GM23338 (cell line): ENCODE results near the gene GNG12. TPM values are rescaled to one million over a fixed set of nuclear protein-coding genes. Genes with fewer than 3 reads are reported as not detected.

Source experiments
- ATAC-seq: fragments of 200-7000 bp; cut with Tn5 transposase; 3 replicates; pipeline ENCODE4 v1.9.1; 2020
- DNase-seq: peaks from one replicate; pipeline ENCODE4 v3.0.0-alpha.2; 2015; ENCODE audit warnings: low spot score
- H2AFZ ChIP-seq: fragments of 200-600 bp; sonication (generic); 2 replicates; pipeline ENCODE4 v1.8.0; 2016; ENCODE audit warnings: antibody characterized with exemption, mild to moderate bottlenecking, moderate library complexity
- H3F3A ChIP-seq: fragments of 200-600 bp; sonication (generic); replicated peaks from 2 replicates; pipeline ENCODE4 v1.8.0; 2017; ENCODE audit warnings: antibody characterized with exemption, mixed run types, low read depth
- H3K27ac ChIP-seq: fragments of 200-600 bp; sonication (generic); 2 replicates; pipeline ENCODE4 v1.6.1; 2016; ENCODE audit warnings: low read depth
- H3K27me3 ChIP-seq: fragments of 200-600 bp; sonication (generic); 2 replicates; pipeline ENCODE4 v1.8.0; 2016; ENCODE audit warnings: mild to moderate bottlenecking, mixed run types, moderate library complexity; ENCODE audit not compliant: insufficient read depth
- H3K36me3 ChIP-seq: fragments of 200-600 bp; sonication (generic); 2 replicates; pipeline ENCODE4 v1.8.0; 2016; ENCODE audit warnings: mild to moderate bottlenecking; ENCODE audit not compliant: insufficient read depth
- H3K4me1 ChIP-seq: fragments of 200-600 bp; sonication (generic); 2 replicates; pipeline ENCODE4 v1.8.0; 2016; ENCODE audit warnings: mild to moderate bottlenecking, moderate library complexity; ENCODE audit not compliant: insufficient read depth
- H3K4me2 ChIP-seq: fragments of 200-600 bp; sonication (generic); 2 replicates; pipeline ENCODE4 v1.7.1; 2017; ENCODE audit warnings: mixed run types
- H3K4me3 ChIP-seq: fragments of 200-600 bp; sonication (generic); 2 replicates; pipeline ENCODE4 v1.6.1; 2016; ENCODE audit warnings: mixed run types
- H3K79me2 ChIP-seq: fragments of 200-600 bp; sonication (generic); replicated peaks from 2 replicates; pipeline ENCODE4 v1.8.0; 2017; ENCODE audit warnings: mild to moderate bottlenecking; ENCODE audit not compliant: insufficient read depth
- H3K9me2 ChIP-seq: fragments of 200-600 bp; sonication (generic); 2 replicates; pipeline ENCODE4 v1.8.0; 2017; ENCODE audit not compliant: insufficient read depth
- H4K20me1 ChIP-seq: fragments of 200-600 bp; sonication (generic); replicated peaks from 2 replicates; pipeline ENCODE4 v1.8.0; 2017; ENCODE audit warnings: mild to moderate bottlenecking; ENCODE audit not compliant: insufficient read depth
- H3K27ac Mint-ChIP-seq: 2 replicates; pipeline ENCODE4 v1.8.0; 2020; ENCODE audit warnings: inconsistent platforms, mild to moderate bottlenecking, moderate library complexity, mixed read lengths
- H3K27me3 Mint-ChIP-seq: 3 replicates; pipeline ENCODE4 v1.8.0; 2022; ENCODE audit warnings: low read depth, mild to moderate bottlenecking, moderate library complexity, mixed read lengths, inconsistent platforms; ENCODE audit not compliant: insufficient read depth, poor library complexity
- H3K36me3 Mint-ChIP-seq: 3 replicates; pipeline ENCODE4 v1.8.0; 2021; ENCODE audit warnings: low read depth, mild to moderate bottlenecking, inconsistent platforms, moderate library complexity, mixed read lengths
- H3K4me1 Mint-ChIP-seq: 3 replicates; pipeline ENCODE4 v1.8.0; 2020; ENCODE audit warnings: mild to moderate bottlenecking, inconsistent platforms, mixed read lengths
- H3K4me3 Mint-ChIP-seq: 3 replicates; pipeline ENCODE4 v1.8.0; 2021; ENCODE audit warnings: moderate library complexity, mild to moderate bottlenecking, inconsistent platforms, mixed read lengths
- H3K9me3 Mint-ChIP-seq: 3 replicates; pipeline ENCODE4 v1.8.0; 2020; ENCODE audit warnings: moderate library complexity, mild to moderate bottlenecking, inconsistent platforms, mixed read lengths
- CREB1 ChIP-seq: fragments of 250-450 bp; sonication (Bioruptor Pico); IDR thresholded peaks from 2 replicates; pipeline ENCODE4 v1.5.0; 2020; ENCODE audit warnings: low read depth, mild to moderate bottlenecking, moderate library complexity
- EZH2 ChIP-seq: fragments of 200-600 bp; sonication (generic); IDR thresholded peaks from one replicate; pipeline ENCODE4 v1.8.0; 2017; ENCODE audit warnings: antibody characterized with exemption, mild to moderate bottlenecking, low read depth; ENCODE audit not compliant: unreplicated experiment
- EZH2phosphoT487 ChIP-seq: fragments of 200-600 bp; sonication (generic); IDR thresholded peaks from one replicate; pipeline ENCODE4 v1.8.1; 2018; ENCODE audit warnings: antibody characterized with exemption; ENCODE audit not compliant: unreplicated experiment
- JUNB ChIP-seq: IDR thresholded peaks from one replicate; pipeline ENCODE4 v1.6.1; 2016; ENCODE audit warnings: antibody characterized with exemption; ENCODE audit not compliant: unreplicated experiment
- NANOG ChIP-seq: IDR thresholded peaks from 2 replicates; pipeline ENCODE4 v1.6.1; 2016; ENCODE audit warnings: antibody characterized with exemption, borderline replicate concordance
- POLR2AphosphoS5 ChIP-seq: IDR thresholded peaks from 2 replicates; pipeline ENCODE4 v1.6.1; 2016; ENCODE audit warnings: antibody characterized with exemption, low read depth
- STAT1 ChIP-seq: IDR thresholded peaks from one replicate; pipeline ENCODE4 v1.6.1; 2016; ENCODE audit warnings: antibody characterized with exemption; ENCODE audit not compliant: unreplicated experiment
- ZNF114 ChIP-seq: fragments of 250-450 bp; sonication (Bioruptor Pico); IDR thresholded peaks from 2 replicates; pipeline ENCODE4 v1.5.0; 2020; ENCODE audit warnings: mild to moderate bottlenecking, moderate library complexity
- ZNF331 ChIP-seq: fragments of 250-450 bp; sonication (Bioruptor Pico); IDR thresholded peaks from 2 replicates; pipeline ENCODE4 v1.5.0; 2020; ENCODE audit warnings: low read depth, mild to moderate bottlenecking, moderate library complexity
- polyA plus RNA-seq: library from polyadenylated mRNA; unstranded; fragments of >200 nt; fragmentation: Nextera tagmentation; extraction: Ambion mirVana; gene quantifications from 2 replicates; pipeline ENCODE4 v1.2.1, GENCODE V29; 2016
- total RNA-seq: library from RNA; depleted of rRNA; stranded (reverse); fragments of >200 nt; shearing (Covaris generic); gene quantifications from 2 replicates; pipeline ENCODE4 v1.2.3, GENCODE V29; 2014
- TF ChIP-seq, protein P1 (sequence below): fragments of 250-450 bp; sonication (Bioruptor Pico); IDR thresholded peaks from 2 replicates; pipeline ENCODE4 v1.5.0; 2020; ENCODE audit warnings: mild to moderate bottlenecking, moderate library complexity
- TF ChIP-seq, protein P2 (sequence below), 2 experiments: fragments of 200-600 bp in 1 of 2; sonication (generic) in 1 of 2; conservative IDR thresholded peaks; 2 replicates each; pipeline versions ENCODE4 v1.5.1 to v1.6.1; 2016 to 2017; ENCODE audit warnings: antibody characterized with exemption in 2 of 2, low read depth in 2 of 2, mild to moderate bottlenecking in 2 of 2, moderate library complexity in 1 of 2
- TF ChIP-seq, protein P3 (sequence below): IDR thresholded peaks from one replicate; pipeline ENCODE4 v1.6.1; 2018; ENCODE audit warnings: antibody characterized with exemption; ENCODE audit not compliant: unreplicated experiment
- TF ChIP-seq, protein P4 (sequence below): IDR thresholded peaks from 2 replicates; pipeline ENCODE4 v1.6.1; 2016; ENCODE audit warnings: antibody characterized with exemption

GNG12 gene
- total and polyA plus RNA-seq, 2 experiments from 2014 or later, result 13.4 to 33.0 TPM

DNA sequence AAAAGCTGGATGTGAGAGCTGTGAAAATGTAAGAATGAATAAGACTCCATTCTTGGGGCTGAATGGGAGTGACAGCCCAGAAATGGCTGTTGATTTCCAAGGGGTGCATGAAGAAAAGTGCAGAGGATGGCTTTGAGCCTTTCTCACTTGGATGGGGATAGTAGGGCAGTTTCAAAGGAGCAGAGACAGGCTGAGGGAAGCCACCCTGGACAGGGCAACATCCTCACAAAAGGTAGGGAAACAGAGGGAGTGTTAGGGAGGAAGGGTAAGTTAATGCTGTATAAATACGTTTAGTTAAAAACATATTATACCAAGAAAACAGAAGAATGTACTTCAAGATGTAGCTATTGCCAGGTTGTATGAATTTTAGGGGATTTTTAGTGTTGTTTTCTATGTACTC lies 110.1 kb downstream of the GNG12 start:
- H2AFZ ChIP-seq, result no peak overlapping the region
- H3K4me1 ChIP-seq, result peaks cover 19% of the 10 kb centered on the region
- no peak overlapping the region for H3K4me3 ChIP-seq
- no peaks in the 10 kb centered on the region for H3F3A ChIP-seq
- ATAC-seq (peak; percentile 27; the same call in 1 of the 3 replicates), DNase-seq (no peak)
- no peaks in the 10 kb centered on the region for H3K27me3 Mint-ChIP-seq
- H3K9me3 Mint-ChIP-seq, result no peaks in the 10 kb centered on the region
- no peaks in the 10 kb centered on the region for H3K27me3 ChIP-seq
- H3K36me3 ChIP-seq, result no peaks in the 10 kb centered on the region
- H4K20me1 ChIP-seq, result no peaks in the 10 kb centered on the region; the same call in 1 of the 2 replicates
- no peaks in the 10 kb centered on the region for H3K36me3 Mint-ChIP-seq
- H3K4me1 Mint-ChIP-seq, result peaks cover 13% of the 10 kb centered on the region; the same call in 2 of the 3 replicates
- no peaks in the 10 kb centered on the region for H3K79me2 ChIP-seq
- H3K27ac Mint-ChIP-seq, result no peak overlapping the region
- no peak overlapping the region for H3K27ac ChIP-seq
- no peak overlapping the region for H3K4me3 Mint-ChIP-seq
- TF ChIP-seq JUNB, result no peak
- TF ChIP-seq CREB1 (CRISPR knock-in tag), result no peak
- TF ChIP-seq, protein P1, sequence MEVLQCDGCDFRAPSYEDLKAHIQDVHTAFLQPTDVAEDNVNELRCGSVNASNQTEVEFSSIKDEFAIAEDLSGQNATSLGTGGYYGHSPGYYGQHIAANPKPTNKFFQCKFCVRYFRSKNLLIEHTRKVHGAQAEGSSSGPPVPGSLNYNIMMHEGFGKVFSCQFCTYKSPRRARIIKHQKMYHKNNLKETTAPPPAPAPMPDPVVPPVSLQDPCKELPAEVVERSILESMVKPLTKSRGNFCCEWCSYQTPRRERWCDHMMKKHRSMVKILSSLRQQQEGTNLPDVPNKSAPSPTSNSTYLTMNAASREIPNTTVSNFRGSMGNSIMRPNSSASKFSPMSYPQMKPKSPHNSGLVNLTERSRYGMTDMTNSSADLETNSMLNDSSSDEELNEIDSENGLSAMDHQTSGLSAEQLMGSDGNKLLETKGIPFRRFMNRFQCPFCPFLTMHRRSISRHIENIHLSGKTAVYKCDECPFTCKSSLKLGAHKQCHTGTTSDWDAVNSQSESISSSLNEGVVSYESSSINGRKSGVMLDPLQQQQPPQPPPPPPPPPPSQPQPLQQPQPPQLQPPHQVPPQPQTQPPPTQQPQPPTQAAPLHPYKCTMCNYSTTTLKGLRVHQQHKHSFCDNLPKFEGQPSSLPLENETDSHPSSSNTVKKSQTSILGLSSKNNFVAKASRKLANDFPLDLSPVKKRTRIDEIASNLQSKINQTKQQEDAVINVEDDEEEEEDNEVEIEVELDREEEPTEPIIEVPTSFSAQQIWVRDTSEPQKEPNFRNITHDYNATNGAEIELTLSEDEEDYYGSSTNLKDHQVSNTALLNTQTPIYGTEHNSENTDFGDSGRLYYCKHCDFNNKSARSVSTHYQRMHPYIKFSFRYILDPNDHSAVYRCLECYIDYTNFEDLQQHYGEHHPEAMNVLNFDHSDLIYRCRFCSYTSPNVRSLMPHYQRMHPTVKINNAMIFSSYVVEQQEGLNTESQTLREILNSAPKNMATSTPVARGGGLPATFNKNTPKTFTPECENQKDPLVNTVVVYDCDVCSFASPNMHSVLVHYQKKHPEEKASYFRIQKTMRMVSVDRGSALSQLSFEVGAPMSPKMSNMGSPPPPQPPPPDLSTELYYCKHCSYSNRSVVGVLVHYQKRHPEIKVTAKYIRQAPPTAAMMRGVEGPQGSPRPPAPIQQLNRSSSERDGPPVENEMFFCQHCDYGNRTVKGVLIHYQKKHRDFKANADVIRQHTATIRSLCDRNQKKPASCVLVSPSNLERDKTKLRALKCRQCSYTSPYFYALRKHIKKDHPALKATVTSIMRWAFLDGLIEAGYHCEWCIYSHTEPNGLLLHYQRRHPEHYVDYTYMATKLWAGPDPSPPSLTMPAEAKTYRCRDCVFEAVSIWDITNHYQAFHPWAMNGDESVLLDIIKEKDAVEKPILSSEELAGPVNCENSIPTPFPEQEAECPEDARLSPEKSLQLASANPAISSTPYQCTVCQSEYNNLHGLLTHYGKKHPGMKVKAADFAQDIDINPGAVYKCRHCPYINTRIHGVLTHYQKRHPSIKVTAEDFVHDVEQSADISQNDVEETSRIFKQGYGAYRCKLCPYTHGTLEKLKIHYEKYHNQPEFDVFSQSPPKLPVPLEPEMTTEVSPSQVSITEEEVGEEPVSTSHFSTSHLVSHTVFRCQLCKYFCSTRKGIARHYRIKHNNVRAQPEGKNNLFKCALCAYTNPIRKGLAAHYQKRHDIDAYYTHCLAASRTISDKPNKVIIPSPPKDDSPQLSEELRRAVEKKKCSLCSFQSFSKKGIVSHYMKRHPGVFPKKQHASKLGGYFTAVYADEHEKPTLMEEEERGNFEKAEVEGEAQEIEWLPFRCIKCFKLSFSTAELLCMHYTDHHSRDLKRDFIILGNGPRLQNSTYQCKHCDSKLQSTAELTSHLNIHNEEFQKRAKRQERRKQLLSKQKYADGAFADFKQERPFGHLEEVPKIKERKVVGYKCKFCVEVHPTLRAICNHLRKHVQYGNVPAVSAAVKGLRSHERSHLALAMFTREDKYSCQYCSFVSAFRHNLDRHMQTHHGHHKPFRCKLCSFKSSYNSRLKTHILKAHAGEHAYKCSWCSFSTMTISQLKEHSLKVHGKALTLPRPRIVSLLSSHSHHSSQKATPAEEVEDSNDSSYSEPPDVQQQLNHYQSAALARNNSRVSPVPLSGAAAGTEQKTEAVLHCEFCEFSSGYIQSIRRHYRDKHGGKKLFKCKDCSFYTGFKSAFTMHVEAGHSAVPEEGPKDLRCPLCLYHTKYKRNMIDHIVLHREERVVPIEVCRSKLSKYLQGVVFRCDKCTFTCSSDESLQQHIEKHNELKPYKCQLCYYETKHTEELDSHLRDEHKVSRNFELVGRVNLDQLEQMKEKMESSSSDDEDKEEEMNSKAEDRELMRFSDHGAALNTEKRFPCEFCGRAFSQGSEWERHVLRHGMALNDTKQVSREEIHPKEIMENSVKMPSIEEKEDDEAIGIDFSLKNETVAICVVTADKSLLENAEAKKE (CRISPR knock-in tag), result no peak
- TF ChIP-seq, protein P2, sequence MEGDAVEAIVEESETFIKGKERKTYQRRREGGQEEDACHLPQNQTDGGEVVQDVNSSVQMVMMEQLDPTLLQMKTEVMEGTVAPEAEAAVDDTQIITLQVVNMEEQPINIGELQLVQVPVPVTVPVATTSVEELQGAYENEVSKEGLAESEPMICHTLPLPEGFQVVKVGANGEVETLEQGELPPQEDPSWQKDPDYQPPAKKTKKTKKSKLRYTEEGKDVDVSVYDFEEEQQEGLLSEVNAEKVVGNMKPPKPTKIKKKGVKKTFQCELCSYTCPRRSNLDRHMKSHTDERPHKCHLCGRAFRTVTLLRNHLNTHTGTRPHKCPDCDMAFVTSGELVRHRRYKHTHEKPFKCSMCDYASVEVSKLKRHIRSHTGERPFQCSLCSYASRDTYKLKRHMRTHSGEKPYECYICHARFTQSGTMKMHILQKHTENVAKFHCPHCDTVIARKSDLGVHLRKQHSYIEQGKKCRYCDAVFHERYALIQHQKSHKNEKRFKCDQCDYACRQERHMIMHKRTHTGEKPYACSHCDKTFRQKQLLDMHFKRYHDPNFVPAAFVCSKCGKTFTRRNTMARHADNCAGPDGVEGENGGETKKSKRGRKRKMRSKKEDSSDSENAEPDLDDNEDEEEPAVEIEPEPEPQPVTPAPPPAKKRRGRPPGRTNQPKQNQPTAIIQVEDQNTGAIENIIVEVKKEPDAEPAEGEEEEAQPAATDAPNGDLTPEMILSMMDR (conservative IDR thresholded peaks at IDR 0.05; ENCODE audit: low read depth in 2 of 2), result no peak
- no peak for TF ChIP-seq NANOG
- TF ChIP-seq, protein P3, sequence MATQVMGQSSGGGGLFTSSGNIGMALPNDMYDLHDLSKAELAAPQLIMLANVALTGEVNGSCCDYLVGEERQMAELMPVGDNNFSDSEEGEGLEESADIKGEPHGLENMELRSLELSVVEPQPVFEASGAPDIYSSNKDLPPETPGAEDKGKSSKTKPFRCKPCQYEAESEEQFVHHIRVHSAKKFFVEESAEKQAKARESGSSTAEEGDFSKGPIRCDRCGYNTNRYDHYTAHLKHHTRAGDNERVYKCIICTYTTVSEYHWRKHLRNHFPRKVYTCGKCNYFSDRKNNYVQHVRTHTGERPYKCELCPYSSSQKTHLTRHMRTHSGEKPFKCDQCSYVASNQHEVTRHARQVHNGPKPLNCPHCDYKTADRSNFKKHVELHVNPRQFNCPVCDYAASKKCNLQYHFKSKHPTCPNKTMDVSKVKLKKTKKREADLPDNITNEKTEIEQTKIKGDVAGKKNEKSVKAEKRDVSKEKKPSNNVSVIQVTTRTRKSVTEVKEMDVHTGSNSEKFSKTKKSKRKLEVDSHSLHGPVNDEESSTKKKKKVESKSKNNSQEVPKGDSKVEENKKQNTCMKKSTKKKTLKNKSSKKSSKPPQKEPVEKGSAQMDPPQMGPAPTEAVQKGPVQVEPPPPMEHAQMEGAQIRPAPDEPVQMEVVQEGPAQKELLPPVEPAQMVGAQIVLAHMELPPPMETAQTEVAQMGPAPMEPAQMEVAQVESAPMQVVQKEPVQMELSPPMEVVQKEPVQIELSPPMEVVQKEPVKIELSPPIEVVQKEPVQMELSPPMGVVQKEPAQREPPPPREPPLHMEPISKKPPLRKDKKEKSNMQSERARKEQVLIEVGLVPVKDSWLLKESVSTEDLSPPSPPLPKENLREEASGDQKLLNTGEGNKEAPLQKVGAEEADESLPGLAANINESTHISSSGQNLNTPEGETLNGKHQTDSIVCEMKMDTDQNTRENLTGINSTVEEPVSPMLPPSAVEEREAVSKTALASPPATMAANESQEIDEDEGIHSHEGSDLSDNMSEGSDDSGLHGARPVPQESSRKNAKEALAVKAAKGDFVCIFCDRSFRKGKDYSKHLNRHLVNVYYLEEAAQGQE, result no peak
- TF ChIP-seq STAT1, result no peak
- TF ChIP-seq ZNF114, result no peak
- TF ChIP-seq, protein P4, sequence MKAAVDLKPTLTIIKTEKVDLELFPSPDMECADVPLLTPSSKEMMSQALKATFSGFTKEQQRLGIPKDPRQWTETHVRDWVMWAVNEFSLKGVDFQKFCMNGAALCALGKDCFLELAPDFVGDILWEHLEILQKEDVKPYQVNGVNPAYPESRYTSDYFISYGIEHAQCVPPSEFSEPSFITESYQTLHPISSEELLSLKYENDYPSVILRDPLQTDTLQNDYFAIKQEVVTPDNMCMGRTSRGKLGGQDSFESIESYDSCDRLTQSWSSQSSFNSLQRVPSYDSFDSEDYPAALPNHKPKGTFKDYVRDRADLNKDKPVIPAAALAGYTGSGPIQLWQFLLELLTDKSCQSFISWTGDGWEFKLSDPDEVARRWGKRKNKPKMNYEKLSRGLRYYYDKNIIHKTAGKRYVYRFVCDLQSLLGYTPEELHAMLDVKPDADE, result no peak
- no peak for TF ChIP-seq EZH2
- no peak for TF ChIP-seq POLR2AphosphoS5
- TF ChIP-seq EZH2phosphoT487, result no peak
- TF ChIP-seq ZNF331 (CRISPR knock-in tag), result no peak
- H3K9me2 ChIP-seq, result no peaks in the 10 kb centered on the region
- H3K4me2 ChIP-seq, result no peak overlapping the region
